Ovary (tissue), 3 donors: ENCODE data around the gene FAM3A.

Experiments used
- CTCF ChIP-seq, 3 donors: fragments of 450-650 bp in 2 of 3; fragments of 200-600 bp in 1 of 3; IDR thresholded peaks; one replicate each; pipeline versions ENCODE4 v1.5.1 to v1.8.0; 2016 to 2022; ENCODE audit warnings: antibody characterized with exemption in 3 of 3, mild to moderate bottlenecking in 1 of 3
- EP300 ChIP-seq: sonication (generic); formaldehyde crosslinking; IDR thresholded peaks from one replicate; pipeline ENCODE4 v1.6.1; 2017; ENCODE audit warnings: antibody characterized with exemption
- POLR2A ChIP-seq: fragments of 450-650 bp; IDR thresholded peaks from one replicate; pipeline ENCODE4 v1.6.1; 2017; ENCODE audit warnings: antibody characterized with exemption, mild to moderate bottlenecking, moderate library complexity
- donor health status: DM: no; HTN: no; CAD: no.

GRCh38 chrX:154508384-154508745 lies 7.7 kb downstream of the FAM3A start:
- TF ChIP-seq CTCF (IDR thresholded peaks at IDR 0.05) (no peak), POLR2A (no peak), EP300 (no peak)
